Measurements from ENCODE around the gene GABRB1.

The GABRB1 gene

GRCh38 chr4:47049347-47049746 lies 18.0 kb downstream of the GABRB1 start:
- DNase-seq (ENCODE audit: low spot score): no peak

GRCh38 chr4:47050761-47051725 lies 19.7 kb downstream of the GABRB1 start:
- DNase-seq (ENCODE audit: low spot score): peak; percentile 15

DNA sequence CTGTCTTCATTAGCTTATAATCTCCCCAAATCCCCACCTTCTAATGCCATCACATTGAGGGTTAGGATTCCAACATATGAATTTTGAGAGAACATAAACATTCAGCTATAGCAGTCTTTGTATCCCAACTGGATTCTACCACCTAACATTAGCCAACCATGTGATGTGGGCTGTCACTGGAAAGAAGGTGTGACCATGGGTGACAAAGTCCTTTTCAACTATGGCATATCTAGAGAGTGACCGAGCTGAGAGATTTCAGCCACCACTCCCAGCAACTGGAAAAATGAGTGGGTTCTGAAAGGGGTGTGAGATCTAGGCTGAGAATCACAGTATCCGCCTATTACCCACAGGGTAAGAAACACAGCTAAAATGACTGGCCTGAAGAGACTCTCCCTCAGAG lies 22.1 kb downstream of the GABRB1 start:
- no peak for DNase-seq (ENCODE audit: low spot score)

DNA sequence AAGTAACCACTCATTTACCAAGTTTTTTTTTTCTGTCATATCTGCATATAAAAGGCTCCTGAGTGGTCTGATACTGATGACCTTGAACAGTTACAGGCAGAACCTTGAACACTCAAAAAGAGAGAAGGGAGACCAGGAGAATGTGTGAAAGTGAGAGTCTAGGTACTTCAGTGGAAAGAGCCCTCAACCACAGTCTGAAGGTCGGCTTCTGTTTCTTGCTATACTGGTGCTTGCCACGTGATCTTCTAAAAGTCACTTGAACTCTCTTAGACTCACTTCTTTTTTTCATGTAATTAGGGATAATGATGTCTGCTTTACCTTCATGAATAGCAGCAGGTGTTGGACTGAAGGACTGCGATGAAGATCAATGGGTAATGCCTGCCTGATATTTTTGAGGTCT lies 22.8 kb downstream of the GABRB1 start:
- DNase-seq (ENCODE audit: low spot score): no peak

- DNase-seq (ENCODE audit: low spot score): no peak
These were observed 26.6 kb downstream of the GABRB1 start for GRCh38 chr4:47057991-47058390.

GRCh38 chr4:47060561-47060960 lies 29.2 kb downstream of the GABRB1 start:
- no peak for DNase-seq (ENCODE audit: low spot score)

- no peak for DNase-seq (ENCODE audit: low spot score)
These were observed 30.1 kb downstream of the GABRB1 start for GRCh38 chr4:47061435-47061834.

DNA sequence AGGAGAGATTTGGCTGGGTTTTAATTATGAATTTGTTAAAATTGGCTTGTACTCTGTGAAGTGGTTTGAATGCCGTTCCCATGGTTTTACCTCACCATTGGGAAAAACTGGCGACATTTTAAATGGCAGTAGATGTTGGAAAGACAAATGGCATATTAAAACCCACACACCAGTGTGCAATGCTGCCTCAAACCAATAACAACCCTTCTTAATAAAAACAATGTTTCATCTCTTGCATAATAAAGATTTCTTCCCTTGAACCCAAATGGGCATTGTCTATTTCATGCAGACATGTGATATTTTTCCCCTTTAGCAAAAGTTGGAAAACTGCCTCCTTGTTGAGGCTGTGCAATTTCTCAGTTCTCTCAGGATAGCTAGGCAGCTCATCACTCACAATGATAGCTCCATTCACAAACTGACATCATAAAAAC lies 33.7 kb downstream of the GABRB1 start:
- DNase-seq (ENCODE audit: low spot score): peak; percentile 29

GRCh38 chr4:47068986-47069385 lies 37.6 kb downstream of the GABRB1 start:
- no peak for DNase-seq (ENCODE audit: low spot score)

- DNase-seq (ENCODE audit: low spot score): no peak
These were observed 40.6 kb downstream of the GABRB1 start for GRCh38 chr4:47071901-47072341.

GRCh38 chr4:47073647-47074046 lies 42.3 kb downstream of the GABRB1 start:
- no peak for DNase-seq (ENCODE audit: low spot score)

DNA sequence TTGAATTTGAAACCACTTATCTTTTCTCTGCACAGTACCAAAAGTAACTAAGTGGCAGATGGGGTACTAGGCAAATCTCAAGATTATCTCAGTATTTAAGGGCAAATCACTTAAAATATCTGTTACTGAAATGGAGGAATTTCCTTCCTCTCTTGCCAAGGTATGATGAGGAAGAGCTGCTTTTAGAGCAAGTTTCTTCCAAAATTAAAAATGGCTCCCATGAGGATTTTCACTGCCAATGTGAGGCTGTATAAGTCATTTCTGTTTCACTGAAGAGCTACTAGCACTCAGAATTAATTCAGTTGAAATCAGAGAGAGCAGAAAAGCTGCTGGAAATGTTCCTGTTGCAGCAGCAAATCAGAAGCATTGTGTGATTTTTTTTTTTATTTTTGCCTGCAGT lies 43.4 kb downstream of the GABRB1 start:
- no peak for DNase-seq (ENCODE audit: low spot score)

- no peak for DNase-seq (ENCODE audit: low spot score)
These were observed 43.9 kb downstream of the GABRB1 start for GRCh38 chr4:47075262-47075661.

- no peak for DNase-seq (ENCODE audit: low spot score)
These were observed 44.6 kb downstream of the GABRB1 start for GRCh38 chr4:47075919-47076318.

DNA sequence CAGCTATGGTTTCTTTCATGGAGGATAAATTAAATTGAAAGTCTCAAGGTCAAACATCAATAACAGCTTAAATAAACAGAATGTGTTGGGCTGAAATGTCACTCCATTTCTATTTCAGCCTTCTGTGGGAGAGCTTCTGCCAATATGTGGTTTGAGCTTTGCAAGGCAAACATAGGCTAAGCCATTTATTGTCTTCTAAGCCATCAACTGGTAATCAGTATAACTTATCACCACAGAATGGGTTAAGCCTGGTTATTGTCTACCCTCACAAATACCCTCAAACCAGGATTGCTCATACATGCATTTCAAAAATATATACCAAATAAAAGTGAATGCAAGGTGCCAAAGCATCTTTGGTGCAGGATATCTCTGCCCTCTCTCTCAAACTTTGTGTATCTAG lies 52.7 kb downstream of the GABRB1 start:
- DNase-seq (ENCODE audit: low spot score): no peak

- no peak for DNase-seq (ENCODE audit: low spot score)
These were observed 53.4 kb downstream of the GABRB1 start for GRCh38 chr4:47084795-47085194.

GRCh38 chr4:47088298-47088697 lies 56.9 kb downstream of the GABRB1 start:
- no peak for DNase-seq (ENCODE audit: low spot score)

DNA sequence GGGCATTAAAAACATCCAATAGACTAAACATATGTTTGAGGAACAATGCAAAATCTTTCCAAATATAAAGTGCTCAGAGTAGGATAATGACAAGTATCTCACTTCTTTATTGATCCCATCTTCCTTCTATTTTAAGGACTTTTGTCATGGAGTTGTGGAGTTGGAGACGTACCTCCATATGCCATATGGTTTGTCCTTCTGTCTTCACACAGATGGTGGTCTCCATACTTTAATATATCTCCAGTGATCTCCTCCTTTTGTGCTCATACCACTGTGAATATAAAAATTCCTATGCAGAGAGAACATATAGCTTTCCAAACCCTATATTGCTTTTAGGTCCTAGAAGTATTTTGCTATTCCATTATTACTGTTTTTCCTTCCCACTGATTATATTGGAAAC lies 64.5 kb downstream of the GABRB1 start:
- DNase-seq (ENCODE audit: low spot score): no peak

DNA sequence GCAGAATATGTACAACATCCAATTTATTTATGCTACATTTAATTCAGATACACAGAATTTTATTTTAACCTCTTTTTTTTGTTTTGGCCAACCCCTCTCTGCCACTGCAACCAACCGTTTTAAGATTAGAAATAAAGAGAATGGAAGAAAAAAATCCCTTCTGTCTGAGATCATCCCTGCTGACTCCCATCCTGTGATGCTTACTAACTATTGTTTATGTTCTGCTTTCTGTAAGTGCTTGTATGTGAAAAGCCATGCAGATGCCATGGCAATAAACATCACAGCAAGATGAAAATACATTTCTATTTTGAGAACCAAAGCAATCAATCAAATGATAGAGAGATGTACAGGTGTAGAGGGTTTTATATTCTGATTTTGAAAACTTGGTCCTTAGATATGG lies 70.1 kb downstream of the GABRB1 start:
- DNase-seq (ENCODE audit: low spot score): no peak

DNA sequence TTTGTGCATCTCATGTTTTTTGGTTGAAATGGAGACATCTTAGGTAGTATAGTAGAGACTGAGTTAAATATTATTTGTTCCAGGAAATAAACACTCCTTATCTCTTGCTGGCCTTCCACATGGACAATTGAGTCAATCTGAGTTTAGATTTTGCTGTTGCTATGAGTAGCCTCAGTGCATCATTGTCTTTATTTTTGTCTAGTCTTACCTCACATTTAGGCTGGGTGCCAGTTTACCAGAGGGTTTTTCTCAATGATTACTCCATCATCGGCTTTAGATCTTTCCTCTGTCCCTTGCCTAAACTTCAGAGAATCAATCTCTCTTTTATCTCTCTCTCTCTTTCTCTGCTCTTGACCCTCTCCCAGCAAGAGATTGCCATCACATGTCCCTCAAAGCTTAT lies 73.6 kb downstream of the GABRB1 start:
- DNase-seq (ENCODE audit: low spot score): no peak

GRCh38 chr4:47106561-47106960 lies 75.2 kb downstream of the GABRB1 start:
- no peak for DNase-seq (ENCODE audit: low spot score)

- no peak for DNase-seq (ENCODE audit: low spot score)
These were observed 78.0 kb downstream of the GABRB1 start for GRCh38 chr4:47109379-47109778.

DNA sequence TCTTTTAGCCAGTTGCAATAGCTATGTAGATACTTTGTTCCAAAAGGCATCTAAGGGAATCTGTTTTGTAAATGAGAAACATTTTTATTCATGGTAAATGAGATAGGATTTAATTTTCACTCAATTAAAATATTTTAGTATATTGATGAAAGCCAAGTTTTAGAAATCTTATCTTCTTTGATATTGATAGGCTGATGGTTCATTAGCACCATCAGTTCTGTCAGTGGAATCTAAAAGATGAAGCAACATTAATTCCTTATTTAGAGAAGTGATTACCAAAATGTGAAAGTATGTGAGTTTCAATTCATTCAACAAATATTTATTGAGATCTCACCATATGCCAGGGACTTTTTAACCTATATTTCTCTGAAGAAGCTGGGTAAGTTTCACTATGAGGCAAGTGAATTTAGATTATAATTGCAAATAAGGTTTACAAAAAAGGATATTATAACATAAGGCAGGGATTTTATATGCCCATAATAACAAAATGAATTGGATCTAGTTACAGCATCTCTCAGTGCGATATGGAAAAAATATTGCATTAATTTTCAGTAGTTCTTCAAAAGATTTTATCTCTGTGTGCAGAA lies 79.3 kb downstream of the GABRB1 start:
- DNase-seq (ENCODE audit: low spot score): no peak

Data from cerebellar cortex (tissue), 1 donor.